Measurements from ENCODE around the gene FARS2.

- TF ChIP-seq CTCF (conservative IDR thresholded peaks at IDR 0.05; ENCODE audit: low read depth, low read length): no peak
- TF ChIP-seq EZH2 (IDR thresholded peaks at IDR 0.05; ENCODE audit: borderline replicate concordance, low read depth, low read length, poor library complexity, severe bottlenecking): no peak
Observed at GRCh38 chr6:5278565-5279120, 17.3 kb downstream of the FARS2 start.

Measured in A673 (cell line).